ENCODE results near the gene DENND4B.

Gene DENND4B

GRCh38 chr1:153883223-153883622 lies 63.3 kb downstream of the DENND4B start:
- H3K9me3 ChIP-seq = no peaks in the 10 kb centered on the region
- no peak overlapping the region for H3K4me3 ChIP-seq
- H3K4me1 ChIP-seq = peaks cover 0 to 45% (median 22%) of the 10 kb centered on the region in 4 donors
- intact Hi-C loops (cut with DNase I; ENCODE audit: low total_unique reads) = no loop called here
- H3K27ac ChIP-seq = no peak overlapping the region
- H3K36me3 ChIP-seq = no peaks in the 10 kb centered on the region
- TF ChIP-seq CTCF (IDR thresholded peaks at IDR 0.05) = no peak
- no peaks in the 10 kb centered on the region for H3K27me3 ChIP-seq
- DNase-seq = no peak

GRCh38 chr1:153882296-153882912 lies 64.1 kb downstream of the DENND4B start:
- H3K36me3 ChIP-seq = no peaks in the 10 kb centered on the region
- no peak for DNase-seq
- no peaks in the 10 kb centered on the region for H3K27me3 ChIP-seq
- H3K4me1 ChIP-seq = peaks cover 0 to 36% (median 22%) of the 10 kb centered on the region in 4 donors
- H3K9me3 ChIP-seq = no peaks in the 10 kb centered on the region
- intact Hi-C loops (cut with DNase I; ENCODE audit: low total_unique reads) = no loop called here
- TF ChIP-seq CTCF (IDR thresholded peaks at IDR 0.05) = no peak
- no peak overlapping the region for H3K4me3 ChIP-seq
- peak overlapping the region in 1 of 2 donors; percentile 17 for H3K27ac ChIP-seq

GRCh38 chr1:153881751-153882150 lies 64.8 kb downstream of the DENND4B start:
- Histone ChIP-seq H3K27me3 (no peaks in the 10 kb centered on the region), H3K36me3 (no peaks in the 10 kb centered on the region), H3K4me3 (peak overlapping the region in 1 of 2 donors; percentile 14), H3K4me1 (peaks cover 0 to 30% (median 22%) of the 10 kb centered on the region in 4 donors), H3K27ac (peak overlapping the region in 1 of 2 donors; percentile 17), H3K9me3 (no peaks in the 10 kb centered on the region)
- DNase-seq = no peak
- intact Hi-C loops (cut with DNase I; ENCODE audit: low total_unique reads) = no loop called here
- no peak for TF ChIP-seq CTCF (IDR thresholded peaks at IDR 0.05)

- no peak for TF ChIP-seq CTCF (IDR thresholded peaks at IDR 0.05)
- peak; percentile 82 to 84 for DNase-seq
- Histone ChIP-seq H3K4me1 (peaks cover 0 to 30% (median 21%) of the 10 kb centered on the region in 4 donors), H3K27me3 (no peaks in the 10 kb centered on the region), H3K27ac (no peak overlapping the region), H3K4me3 (peak overlapping the region; percentile 14 to 15), H3K36me3 (no peaks in the 10 kb centered on the region), H3K9me3 (no peaks in the 10 kb centered on the region)
- intact Hi-C loops (cut with DNase I; ENCODE audit: low total_unique reads) = no loop called here
Measured at GRCh38 chr1:153880962-153881361, 65.6 kb downstream of the DENND4B start.

- no peak for DNase-seq
- no peak for TF ChIP-seq CTCF (IDR thresholded peaks at IDR 0.05)
- intact Hi-C loops (cut with DNase I; ENCODE audit: low total_unique reads) = no loop called here
- no peaks in the 10 kb centered on the region for H3K36me3 ChIP-seq
- H3K9me3 ChIP-seq = no peaks in the 10 kb centered on the region
- peaks cover 0 to 30% (median 21%) of the 10 kb centered on the region in 4 donors for H3K4me1 ChIP-seq
- H3K27ac ChIP-seq = no peak overlapping the region
- no peak overlapping the region for H3K4me3 ChIP-seq
- no peaks in the 10 kb centered on the region for H3K27me3 ChIP-seq
Measured at GRCh38 chr1:153880024-153880423, 66.5 kb downstream of the DENND4B start.

All from tibial artery (tissue), 4 donors.